CD4-positive, CD25-positive, alpha-beta regulatory T cell (primary cell): ENCODE measurements around the gene BANF1. TPM values are rescaled to one million over a fixed set of nuclear protein-coding genes. Genes with fewer than 3 reads are reported as not detected.
A peak's percentile ranks its signal among the peaks of the same experiment; 100 is the strongest.

Source experiments
- ATAC-seq, 2 donors: fragments of 150-1000 bp; cut with Tn5 transposase; one replicate each; pipeline ENCODE4 v1.10.0; 2021; ENCODE audit warnings: low read depth in 2 of 2, moderate number of reproducible peaks in 2 of 2, moderate library complexity in 1 of 2
- DNase-seq, 3 donors: peaks; one replicate each; pipeline versions ENCODE4 v3.0.0 to v3.0.0-alpha.2; 2012 to 2022; ENCODE audit warnings: mixed read lengths in 1 of 3
- H3K27ac ChIP-seq: one replicate; pipeline ENCODE4 v1.7.0; 2013; ENCODE audit warnings: mild to moderate bottlenecking, low read length; ENCODE audit not compliant: insufficient read depth, poor library complexity, severe bottlenecking
- H3K27me3 ChIP-seq: one replicate; pipeline ENCODE4 v1.7.0; 2013; ENCODE audit warnings: low read length; ENCODE audit not compliant: control insufficient read depth, insufficient read depth
- H3K36me3 ChIP-seq: one replicate; pipeline ENCODE4 v1.7.0; 2013; ENCODE audit warnings: mild to moderate bottlenecking, low read length, moderate library complexity; ENCODE audit not compliant: control insufficient read depth, insufficient read depth
- H3K4me1 ChIP-seq: 2 replicates; pipeline ENCODE4 v1.7.0; 2013; ENCODE audit warnings: mild to moderate bottlenecking, low read length; ENCODE audit not compliant: insufficient read depth, control insufficient read depth, poor library complexity, severe bottlenecking
- H3K4me3 ChIP-seq: one replicate; pipeline ENCODE4 v1.7.0; 2013; ENCODE audit warnings: low read depth, mild to moderate bottlenecking, low read length, moderate library complexity
- H3K9me3 ChIP-seq, 2 experiments: 1 replicate in 1 of 2; 2 replicates in 1 of 2; pipeline ENCODE4 v1.7.0; 2013; ENCODE audit warnings: low read length in 2 of 2, mild to moderate bottlenecking in 1 of 2, moderate library complexity in 1 of 2; ENCODE audit not compliant: control insufficient read depth in 2 of 2
- H3K27ac Mint-ChIP-seq, 3 donors: one replicate each; pipeline ENCODE4 v1.8.0; 2020 to 2022; ENCODE audit warnings: mild to moderate bottlenecking in 3 of 3, mixed read lengths in 3 of 3, moderate library complexity in 2 of 3
- H3K27me3 Mint-ChIP-seq: one replicate; pipeline ENCODE4 v1.8.0; 2022; ENCODE audit warnings: mild to moderate bottlenecking, mixed read lengths
- H3K36me3 Mint-ChIP-seq: one replicate; pipeline ENCODE4 v1.8.0; 2020; ENCODE audit warnings: mixed read lengths
- H3K4me1 Mint-ChIP-seq, 4 donors: one replicate each; pipeline ENCODE4 v1.8.0; 2020 to 2022; ENCODE audit warnings: mixed read lengths in 4 of 4, mild to moderate bottlenecking in 1 of 4
- H3K4me3 Mint-ChIP-seq, 4 donors: one replicate each; pipeline ENCODE4 v1.8.0; 2020 to 2022; ENCODE audit warnings: mild to moderate bottlenecking in 4 of 4, mixed read lengths in 4 of 4, moderate library complexity in 3 of 4
- H3K9me3 Mint-ChIP-seq, 7 donors: one replicate each; pipeline ENCODE4 v1.8.0; 2020 to 2022; ENCODE audit warnings: mixed read lengths in 7 of 7, mild to moderate bottlenecking in 3 of 7, moderate library complexity in 2 of 7
- polyA plus RNA-seq, 4 donors: library from polyadenylated mRNA; unstranded; fragments of 300-500 nt; fragmentation: Illumina TruSeq; gene quantifications; one replicate each; pipeline ENCODE4 v1.2.3, GENCODE V29; 2021
- total RNA-seq: library from RNA; stranded (reverse); gene quantifications from one replicate; pipeline ENCODE4 v1.2.3, GENCODE V29; 2022

BANF1 gene
- total and polyA plus RNA-seq, 5 donors from 2014 or later = 41.8 to 170 (median 147) TPM

- peaks cover 0 to 52% (median 27%) of the 10 kb centered on the region in 4 donors for H3K4me1 Mint-ChIP-seq
- H3K27me3 ChIP-seq = no peaks in the 10 kb centered on the region
- peaks cover 32% of the 10 kb centered on the region for H3K4me1 ChIP-seq
- H3K27ac ChIP-seq = peak overlapping the region; percentile 91
- peak; percentile 70 to 71 for ATAC-seq
- peaks cover 13% of the 10 kb centered on the region for H3K27me3 Mint-ChIP-seq
- peaks cover 22% of the 10 kb centered on the region for H3K36me3 Mint-ChIP-seq
- H3K36me3 ChIP-seq = peaks cover 35% of the 10 kb centered on the region
- DNase-seq = no peak
- peak overlapping the region; percentile 93 to 100 (median 99) for H3K4me3 Mint-ChIP-seq
- peak overlapping the region; percentile 83 for H3K4me3 ChIP-seq
- H3K9me3 Mint-ChIP-seq = no peaks in the 10 kb centered on the region
- peak overlapping the region; percentile 49 to 99 (median 98) for H3K27ac Mint-ChIP-seq
- H3K9me3 ChIP-seq = no peaks in the 10 kb centered on the region
These were observed 434 bp downstream of the BANF1 start for GRCh38 chr11:66002648-66003225.

- no peaks in the 10 kb centered on the region for H3K9me3 Mint-ChIP-seq
- peaks cover 19% of the 10 kb centered on the region for H3K36me3 Mint-ChIP-seq
- peak overlapping the region; percentile 88 to 100 (median 96) for H3K4me3 Mint-ChIP-seq
- no peaks in the 10 kb centered on the region for H3K27me3 ChIP-seq
- peaks cover 13% of the 10 kb centered on the region for H3K27me3 Mint-ChIP-seq
- peak overlapping the region in 2 of 3 donors; percentile 71 to 98 for H3K27ac Mint-ChIP-seq
- no peak for DNase-seq
- peak overlapping the region; percentile 83 for H3K4me3 ChIP-seq
- ATAC-seq = no peak
- no peaks in the 10 kb centered on the region for H3K9me3 ChIP-seq
- H3K4me1 ChIP-seq = peaks cover 32% of the 10 kb centered on the region
- peak overlapping the region; percentile 91 for H3K27ac ChIP-seq
- H3K4me1 Mint-ChIP-seq = peaks cover 0 to 48% (median 26%) of the 10 kb centered on the region in 4 donors
- H3K36me3 ChIP-seq = peaks cover 30% of the 10 kb centered on the region
These were observed 988 bp downstream of the BANF1 start for GRCh38 chr11:66003291-66003690.

- Mint-ChIP-seq H3K4me1 (peaks cover 0 to 42% (median 20%) of the 10 kb centered on the region in 4 donors), H3K27ac (peak overlapping the region in 2 of 3 donors; percentile 46 to 66)
These were observed 1.9 kb downstream of the BANF1 start for GRCh38 chr11:66004186-66004585.

GRCh38 chr11:66006134-66006890 is 4.0 kb downstream of the BANF1 start:
- Histone ChIP-seq H3K4me3 (no peak overlapping the region), H3K9me3 (no peaks in the 10 kb centered on the region), H3K4me1 (peaks cover 15% of the 10 kb centered on the region), H3K27ac (no peak overlapping the region), H3K36me3 (peaks cover 9% of the 10 kb centered on the region), H3K27me3 (peaks cover 1% of the 10 kb centered on the region)
- DNase-seq (no peak), ATAC-seq (no peak)
- Mint-ChIP-seq H3K27me3 (peaks cover 29% of the 10 kb centered on the region), H3K4me1 (peaks cover 0 to 25% (median 10%) of the 10 kb centered on the region in 4 donors), H3K9me3 (peaks cover 0 to 2% (median 0%) of the 10 kb centered on the region in 7 donors), H3K27ac (no peak overlapping the region), H3K4me3 (peak overlapping the region in 2 of 4 donors; percentile 10 to 58), H3K36me3 (peaks cover 9% of the 10 kb centered on the region)

More at GRCh38 chr11:66004186-66004585, 1.9 kb downstream of the BANF1 start:
- DNase-seq (no peak), ATAC-seq (no peak)
- Mint-ChIP-seq H3K4me3 (peak overlapping the region; percentile 24 to 93 (median 68)), H3K9me3 (no peaks in the 10 kb centered on the region), H3K27me3 (peaks cover 13% of the 10 kb centered on the region), H3K36me3 (peaks cover 11% of the 10 kb centered on the region)
- Histone ChIP-seq H3K4me3 (no peak overlapping the region), H3K4me1 (peaks cover 32% of the 10 kb centered on the region), H3K9me3 (no peaks in the 10 kb centered on the region), H3K27me3 (no peaks in the 10 kb centered on the region), H3K36me3 (peaks cover 22% of the 10 kb centered on the region), H3K27ac (no peak overlapping the region)

GRCh38 chr11:66006891-66007176 is 4.5 kb downstream of the BANF1 start:
- H3K4me3 ChIP-seq = no peak overlapping the region
- no peaks in the 10 kb centered on the region for H3K9me3 ChIP-seq
- peaks cover 9% of the 10 kb centered on the region for H3K36me3 ChIP-seq
- ATAC-seq (no peak), DNase-seq (no peak)
- H3K27ac ChIP-seq = no peak overlapping the region
- Mint-ChIP-seq H3K9me3 (peaks cover 0 to 2% (median 0%) of the 10 kb centered on the region in 7 donors), H3K27ac (no peak overlapping the region), H3K36me3 (peaks cover 6% of the 10 kb centered on the region), H3K4me1 (peaks cover 0 to 20% (median 7%) of the 10 kb centered on the region in 4 donors), H3K4me3 (no peak overlapping the region), H3K27me3 (peaks cover 27% of the 10 kb centered on the region)
- H3K27me3 ChIP-seq = peaks cover 4% of the 10 kb centered on the region
- peaks cover 13% of the 10 kb centered on the region for H3K4me1 ChIP-seq

- Mint-ChIP-seq H3K27ac (no peak overlapping the region), H3K27me3 (peaks cover 26% of the 10 kb centered on the region), H3K4me3 (no peak overlapping the region), H3K4me1 (peaks cover 0 to 17% (median 5%) of the 10 kb centered on the region in 4 donors), H3K9me3 (peaks cover 0 to 2% (median 0%) of the 10 kb centered on the region in 7 donors), H3K36me3 (peaks cover 2% of the 10 kb centered on the region)
- peaks cover 17% of the 10 kb centered on the region for H3K4me1 ChIP-seq
- H3K36me3 ChIP-seq = peaks cover 9% of the 10 kb centered on the region
- H3K9me3 ChIP-seq = no peaks in the 10 kb centered on the region
- DNase-seq (no peak), ATAC-seq (no peak)
- no peak overlapping the region for H3K27ac ChIP-seq
- H3K4me3 ChIP-seq = no peak overlapping the region
- H3K27me3 ChIP-seq = peaks cover 4% of the 10 kb centered on the region
These were observed 4.9 kb downstream of the BANF1 start for GRCh38 chr11:66007201-66007634.

GRCh38 chr11:66008095-66008467 is 5.8 kb downstream of the BANF1 start:
- Mint-ChIP-seq H3K27ac (no peak overlapping the region), H3K4me1 (peaks cover 0 to 10% (median 1%) of the 10 kb centered on the region in 4 donors), H3K9me3 (peaks cover 0 to 2% (median 0%) of the 10 kb centered on the region in 7 donors), H3K27me3 (peaks cover 29% of the 10 kb centered on the region), H3K4me3 (no peak overlapping the region), H3K36me3 (no peaks in the 10 kb centered on the region)
- Histone ChIP-seq H3K27ac (no peak overlapping the region), H3K36me3 (peaks cover 9% of the 10 kb centered on the region), H3K9me3 (no peaks in the 10 kb centered on the region), H3K4me1 (peaks cover 13% of the 10 kb centered on the region), H3K27me3 (peaks cover 8% of the 10 kb centered on the region), H3K4me3 (no peak overlapping the region)
- DNase-seq = no peak
- no peak for ATAC-seq
